ENCODE results near the gene PTPRD. TPM values are rescaled to one million over a fixed set of nuclear protein-coding genes. Genes with fewer than 3 reads are reported as not detected.

The PTPRD gene
- total RNA-seq, 1 donor from 2014 or later: 30.8 TPM

DNA sequence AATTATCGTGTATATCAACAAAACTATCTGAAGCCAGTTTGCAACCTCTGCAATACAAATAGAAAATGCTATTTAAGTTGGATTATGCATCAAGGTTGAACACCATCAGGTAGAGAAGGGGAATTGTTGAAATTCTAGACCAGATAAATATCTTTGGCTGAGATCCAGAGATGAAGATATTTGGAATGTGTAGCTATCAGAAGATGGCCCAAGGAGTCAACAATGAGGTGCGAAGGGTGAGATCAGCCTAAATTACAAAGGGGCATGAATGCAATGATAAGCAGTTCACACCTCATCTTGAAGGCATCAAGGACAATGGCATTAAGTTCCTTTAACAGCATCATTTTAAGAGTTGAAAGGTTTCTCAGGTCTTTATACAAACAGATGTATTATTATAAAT, 2241.1 kb downstream of the PTPRD start:
- TF ChIP-seq, protein P1, sequence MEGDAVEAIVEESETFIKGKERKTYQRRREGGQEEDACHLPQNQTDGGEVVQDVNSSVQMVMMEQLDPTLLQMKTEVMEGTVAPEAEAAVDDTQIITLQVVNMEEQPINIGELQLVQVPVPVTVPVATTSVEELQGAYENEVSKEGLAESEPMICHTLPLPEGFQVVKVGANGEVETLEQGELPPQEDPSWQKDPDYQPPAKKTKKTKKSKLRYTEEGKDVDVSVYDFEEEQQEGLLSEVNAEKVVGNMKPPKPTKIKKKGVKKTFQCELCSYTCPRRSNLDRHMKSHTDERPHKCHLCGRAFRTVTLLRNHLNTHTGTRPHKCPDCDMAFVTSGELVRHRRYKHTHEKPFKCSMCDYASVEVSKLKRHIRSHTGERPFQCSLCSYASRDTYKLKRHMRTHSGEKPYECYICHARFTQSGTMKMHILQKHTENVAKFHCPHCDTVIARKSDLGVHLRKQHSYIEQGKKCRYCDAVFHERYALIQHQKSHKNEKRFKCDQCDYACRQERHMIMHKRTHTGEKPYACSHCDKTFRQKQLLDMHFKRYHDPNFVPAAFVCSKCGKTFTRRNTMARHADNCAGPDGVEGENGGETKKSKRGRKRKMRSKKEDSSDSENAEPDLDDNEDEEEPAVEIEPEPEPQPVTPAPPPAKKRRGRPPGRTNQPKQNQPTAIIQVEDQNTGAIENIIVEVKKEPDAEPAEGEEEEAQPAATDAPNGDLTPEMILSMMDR (IDR thresholded peaks at IDR 0.05): no peak

DNA sequence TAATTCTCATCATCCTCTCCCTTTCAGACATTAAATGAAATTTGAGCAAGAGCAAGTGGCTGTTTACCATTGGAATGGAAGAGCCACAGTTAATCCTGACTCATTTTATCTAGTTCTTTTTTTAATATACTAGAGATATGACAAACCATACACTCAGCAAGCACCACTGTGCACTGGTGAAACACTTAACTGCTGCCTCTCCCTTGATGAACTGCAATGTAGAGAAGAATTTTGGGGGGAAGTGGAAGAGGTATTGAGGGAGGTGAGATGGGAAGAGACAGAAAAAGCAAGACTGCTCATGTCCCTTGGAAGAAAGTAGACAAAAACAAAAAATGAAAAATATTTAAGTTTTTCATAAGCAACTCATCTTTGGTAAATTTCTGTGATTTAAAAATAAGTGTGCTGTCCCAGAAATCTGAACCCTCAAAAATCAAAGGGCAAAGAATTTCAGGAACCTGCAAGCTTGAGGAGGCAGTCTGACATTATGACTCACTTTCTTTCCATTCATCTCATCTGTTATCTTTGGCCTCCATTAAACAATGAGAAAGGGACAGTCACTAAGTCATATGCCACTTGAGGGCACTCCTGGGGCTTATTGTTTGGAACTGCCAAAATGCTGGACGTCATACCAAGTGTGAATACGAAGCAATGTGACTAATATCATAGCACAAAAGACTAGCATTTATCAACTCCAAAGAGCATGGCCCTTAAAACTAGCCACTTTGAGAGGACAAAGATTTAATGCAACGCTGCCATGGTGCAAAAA, 2246.5 kb downstream of the PTPRD start:
- no peaks in the 10 kb centered on the region for H3K9me3 ChIP-seq
- H3K27ac ChIP-seq: no peak overlapping the region
- DNase-seq (no peak), ATAC-seq (no peak)
- H3K27me3 ChIP-seq: no peaks in the 10 kb centered on the region
- H3K4me1 ChIP-seq: no peaks in the 10 kb centered on the region
- intact Hi-C loops (cut with DNase I): no loop called here
- TF ChIP-seq, protein P1 (IDR thresholded peaks at IDR 0.05): no peak
- H3K36me3 ChIP-seq: no peaks in the 10 kb centered on the region
- H3K4me3 ChIP-seq: no peak overlapping the region

More for the DNA sequence above, 2241.1 kb downstream of the PTPRD start:
- H3K36me3 ChIP-seq: no peaks in the 10 kb centered on the region
- intact Hi-C loops (cut with DNase I): no loop called here
- H3K9me3 ChIP-seq: no peaks in the 10 kb centered on the region
- no peaks in the 10 kb centered on the region for H3K4me1 ChIP-seq
- DNase-seq (no peak), ATAC-seq (no peak)
- no peaks in the 10 kb centered on the region for H3K27me3 ChIP-seq
- H3K4me3 ChIP-seq: no peak overlapping the region
- no peak overlapping the region for H3K27ac ChIP-seq

DNA sequence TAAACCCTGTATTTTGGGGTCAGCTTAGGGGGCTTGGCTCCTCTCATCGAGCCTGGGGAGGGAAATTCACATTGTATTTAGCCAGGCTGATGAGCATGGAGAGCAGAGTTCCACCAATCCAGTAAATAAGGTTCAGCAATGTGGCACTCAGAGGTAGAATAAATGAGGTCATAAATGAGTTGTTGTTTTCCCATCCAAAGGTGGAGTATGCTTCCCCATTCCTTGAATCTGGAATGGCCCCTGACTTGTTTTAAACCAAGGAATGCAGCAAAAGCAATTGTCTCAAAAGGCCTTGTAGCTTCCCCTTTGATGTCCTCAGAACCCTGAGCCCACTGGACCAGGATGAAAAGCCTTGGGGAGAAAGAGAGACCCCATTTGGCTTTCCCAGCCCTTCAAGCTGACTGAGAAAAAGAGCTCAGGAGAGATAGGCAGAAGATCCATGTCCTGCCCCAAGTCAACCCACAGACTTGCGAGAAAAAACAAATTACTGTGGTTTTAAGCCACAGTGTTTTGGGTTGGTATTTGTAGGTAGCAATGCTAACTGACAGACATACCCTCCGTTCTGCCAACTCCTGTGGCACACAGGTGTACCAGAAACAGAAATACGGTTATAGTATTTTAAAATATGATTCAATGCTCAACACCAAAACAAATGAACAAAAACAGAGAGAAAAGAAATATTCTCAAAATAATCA, 2247.2 kb downstream of the PTPRD start:
- no peaks in the 10 kb centered on the region for H3K9me3 ChIP-seq
- TF ChIP-seq, protein P1 (IDR thresholded peaks at IDR 0.05): no peak
- no peaks in the 10 kb centered on the region for H3K4me1 ChIP-seq
- no peaks in the 10 kb centered on the region for H3K36me3 ChIP-seq
- H3K4me3 ChIP-seq: no peak overlapping the region
- ATAC-seq (no peak), DNase-seq (no peak)
- intact Hi-C loops (cut with DNase I): no loop called here
- H3K27ac ChIP-seq: no peak overlapping the region
- H3K27me3 ChIP-seq: no peaks in the 10 kb centered on the region

DNA sequence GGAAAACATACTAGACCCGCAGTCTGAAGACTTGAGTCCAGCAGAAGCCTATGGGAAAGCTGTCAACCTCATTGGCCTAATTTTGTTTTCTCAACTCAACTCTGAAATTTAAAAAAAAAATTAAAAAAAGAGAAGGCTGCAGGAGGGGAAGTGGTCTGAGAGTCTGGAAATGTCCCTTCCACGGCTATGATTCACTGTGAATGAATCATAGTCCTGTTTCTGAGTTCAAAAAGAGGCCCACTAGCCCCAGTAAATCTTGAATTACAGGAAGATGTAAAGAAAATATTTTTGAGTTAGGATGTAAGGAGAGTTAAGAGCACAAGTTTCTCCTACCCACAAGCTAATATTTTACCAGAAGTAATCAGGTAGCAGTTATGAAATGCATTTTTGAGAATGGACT, 2247.8 kb downstream of the PTPRD start:
- Histone ChIP-seq H3K4me3 (no peak overlapping the region), H3K36me3 (no peaks in the 10 kb centered on the region), H3K4me1 (no peaks in the 10 kb centered on the region), H3K27ac (no peak overlapping the region), H3K9me3 (no peaks in the 10 kb centered on the region), H3K27me3 (no peaks in the 10 kb centered on the region)
- no peak for ATAC-seq
- no peak for DNase-seq
- intact Hi-C loops (cut with DNase I): no loop called here
- TF ChIP-seq, protein P1 (IDR thresholded peaks at IDR 0.05): no peak

DNA sequence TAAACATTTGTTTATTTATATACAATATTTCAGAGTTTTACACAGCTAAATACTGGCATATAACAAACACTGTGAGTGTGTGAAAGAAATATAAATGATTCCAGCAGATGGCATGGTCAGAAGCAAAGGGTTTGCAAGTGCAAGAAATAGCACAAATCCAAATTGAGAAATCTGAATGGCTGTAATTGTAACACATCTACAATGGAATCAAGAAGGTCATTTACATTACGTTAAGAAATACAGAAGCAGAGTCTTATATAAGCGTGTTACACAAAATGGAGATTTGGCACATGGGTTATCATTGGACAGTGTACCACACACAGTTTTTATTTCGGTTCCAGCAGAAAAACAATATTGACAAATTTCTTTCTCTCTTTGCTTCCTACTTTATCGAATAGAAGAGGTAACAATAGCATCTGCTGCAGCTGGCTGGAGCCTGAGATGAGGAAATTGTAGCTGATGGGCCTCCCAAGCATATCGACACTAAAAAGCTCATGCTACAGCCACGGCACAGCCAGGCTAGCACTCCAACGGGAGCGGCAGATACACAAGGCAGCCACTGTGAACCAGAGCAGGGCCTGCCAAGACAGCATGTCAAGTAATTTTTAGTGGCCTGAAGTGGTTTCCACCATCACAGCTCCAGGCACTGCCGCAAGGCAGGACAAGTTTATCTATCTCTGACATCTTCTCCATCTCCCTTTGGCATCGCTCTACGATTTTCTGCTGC, 2248.6 kb downstream of the PTPRD start:
- Histone ChIP-seq H3K4me3 (no peak overlapping the region), H3K27ac (no peak overlapping the region), H3K4me1 (no peaks in the 10 kb centered on the region), H3K36me3 (no peaks in the 10 kb centered on the region), H3K9me3 (no peaks in the 10 kb centered on the region), H3K27me3 (no peaks in the 10 kb centered on the region)
- TF ChIP-seq, protein P1 (IDR thresholded peaks at IDR 0.05): no peak
- DNase-seq (no peak), ATAC-seq (no peak)
- intact Hi-C loops (cut with DNase I): no loop called here
